Measurements from ENCODE around the gene GLRX. TPM values are rescaled to one million over a fixed set of nuclear protein-coding genes. Genes with fewer than 3 reads are reported as not detected.

GLRX gene
- total and polyA plus RNA-seq, 2 of the 13 experiments (the other 11 are each of a cell fraction or from before 2014, with no cell fraction given): 63.8 to 499 TPM

GRCh38 chr5:95861221-95861863, 38.8 kb upstream of the GLRX start (continued):
- TF ChIP-seq, protein P1, sequence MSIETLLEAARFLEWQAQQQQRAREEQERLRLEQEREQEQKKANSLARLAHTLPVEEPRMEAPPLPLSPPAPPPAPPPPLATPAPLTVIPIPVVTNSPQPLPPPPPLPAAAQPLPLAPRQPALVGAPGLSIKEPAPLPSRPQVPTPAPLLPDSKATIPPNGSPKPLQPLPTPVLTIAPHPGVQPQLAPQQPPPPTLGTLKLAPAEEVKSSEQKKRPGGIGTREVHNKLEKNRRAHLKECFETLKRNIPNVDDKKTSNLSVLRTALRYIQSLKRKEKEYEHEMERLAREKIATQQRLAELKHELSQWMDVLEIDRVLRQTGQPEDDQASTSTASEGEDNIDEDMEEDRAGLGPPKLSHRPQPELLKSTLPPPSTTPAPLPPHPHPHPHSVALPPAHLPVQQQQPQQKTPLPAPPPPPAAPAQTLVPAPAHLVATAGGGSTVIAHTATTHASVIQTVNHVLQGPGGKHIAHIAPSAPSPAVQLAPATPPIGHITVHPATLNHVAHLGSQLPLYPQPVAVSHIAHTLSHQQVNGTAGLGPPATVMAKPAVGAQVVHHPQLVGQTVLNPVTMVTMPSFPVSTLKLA (IDR thresholded peaks at IDR 0.05): peak; percentile 41; the same call in 1 of the 2 replicates
- TF ChIP-seq, protein P2, sequence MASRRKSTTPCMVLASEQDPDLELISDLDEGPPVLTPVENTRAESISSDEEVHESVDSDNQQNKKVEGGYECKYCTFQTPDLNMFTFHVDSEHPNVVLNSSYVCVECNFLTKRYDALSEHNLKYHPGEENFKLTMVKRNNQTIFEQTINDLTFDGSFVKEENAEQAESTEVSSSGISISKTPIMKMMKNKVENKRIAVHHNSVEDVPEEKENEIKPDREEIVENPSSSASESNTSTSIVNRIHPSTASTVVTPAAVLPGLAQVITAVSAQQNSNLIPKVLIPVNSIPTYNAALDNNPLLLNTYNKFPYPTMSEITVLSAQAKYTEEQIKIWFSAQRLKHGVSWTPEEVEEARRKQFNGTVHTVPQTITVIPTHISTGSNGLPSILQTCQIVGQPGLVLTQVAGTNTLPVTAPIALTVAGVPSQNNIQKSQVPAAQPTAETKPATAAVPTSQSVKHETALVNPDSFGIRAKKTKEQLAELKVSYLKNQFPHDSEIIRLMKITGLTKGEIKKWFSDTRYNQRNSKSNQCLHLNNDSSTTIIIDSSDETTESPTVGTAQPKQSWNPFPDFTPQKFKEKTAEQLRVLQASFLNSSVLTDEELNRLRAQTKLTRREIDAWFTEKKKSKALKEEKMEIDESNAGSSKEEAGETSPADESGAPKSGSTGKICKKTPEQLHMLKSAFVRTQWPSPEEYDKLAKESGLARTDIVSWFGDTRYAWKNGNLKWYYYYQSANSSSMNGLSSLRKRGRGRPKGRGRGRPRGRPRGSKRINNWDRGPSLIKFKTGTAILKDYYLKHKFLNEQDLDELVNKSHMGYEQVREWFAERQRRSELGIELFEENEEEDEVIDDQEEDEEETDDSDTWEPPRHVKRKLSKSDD (CRISPR knock-in tag; IDR thresholded peaks at IDR 0.05; ENCODE audit: low read depth): no peak
- peak; percentile 27; the same call in 1 of the 2 replicates for TF ChIP-seq SKIL (CRISPR knock-in tag; IDR thresholded peaks at IDR 0.05; ENCODE audit: borderline replicate concordance)
- 0 out of 2 replicates have a peak, but pooled peaks have one; percentile 65 for TF ChIP-seq ZNF792 (CRISPR knock-in tag; IDR thresholded peaks at IDR 0.05)
- no peak for TF ChIP-seq ZNF484 (CRISPR knock-in tag; IDR thresholded peaks at IDR 0.05; ENCODE audit: borderline replicate concordance, low read depth)
- no peak for TF ChIP-seq SRSF1 (optimal IDR thresholded peaks at IDR 0.05; ENCODE audit: low read depth, low read length)
- TF ChIP-seq TCF7L2 (IDR thresholded peaks at IDR 0.05; ENCODE audit: low read depth, low read length): no peak
- no peak for TF ChIP-seq NR3C1 (CRISPR knock-in tag; IDR thresholded peaks at IDR 0.05)
- no peak for TF ChIP-seq HNRNPUL1 (IDR thresholded peaks at IDR 0.05; ENCODE audit: low read depth, low read length)
- peak; percentile 20 for TF ChIP-seq PHF5A (CRISPR knock-in tag; IDR thresholded peaks at IDR 0.05; ENCODE audit: low read depth, unreplicated experiment)
- TF ChIP-seq MEIS1 (CRISPR knock-in tag; IDR thresholded peaks at IDR 0.05; ENCODE audit: borderline replicate concordance): no peak
- TF ChIP-seq CEBPB (IDR thresholded peaks at IDR 0.05; ENCODE audit: borderline replicate concordance, low read depth, low read length): peak; percentile 99
- TF ChIP-seq ZBTB33 (CRISPR knock-in tag; IDR thresholded peaks at IDR 0.05): peak; percentile 57; the same call in 1 of the 2 replicates
- TF ChIP-seq TOPORS (CRISPR knock-in tag; IDR thresholded peaks at IDR 0.05): no peak
- no peak for TF ChIP-seq XRCC5 (optimal IDR thresholded peaks at IDR 0.05; ENCODE audit: low read length)
- peak; percentile 95 for TF ChIP-seq MED1 (CRISPR knock-in tag; IDR thresholded peaks at IDR 0.05)
- TF ChIP-seq CCDC6 (CRISPR knock-in tag; IDR thresholded peaks at IDR 0.05): peak; percentile 79
- no peak for TF ChIP-seq HOXA7 (CRISPR knock-in tag; IDR thresholded peaks at IDR 0.05)
- TF ChIP-seq CREB3 (CRISPR knock-in tag; IDR thresholded peaks at IDR 0.05): no peak

Measured in HepG2 (cell line).